Upper lobe of left lung (tissue), 6 donors: ENCODE data around the gene ARHGEF35. TPM values are rescaled to one million over a fixed set of nuclear protein-coding genes. Genes with fewer than 3 reads are reported as not detected.

Experiments
- ATAC-seq, 2 donors: fragments of 200-7000 bp; cut with Tn5 transposase; one replicate each; pipeline ENCODE4 v1.9.1; 2022; ENCODE audit warnings: mild to moderate bottlenecking in 2 of 2, moderate library complexity in 2 of 2; ENCODE audit not compliant: low FRiP score in 2 of 2
- DNase-seq, 2 donors: peaks; one replicate each; pipeline ENCODE4 v3.0.0-alpha.2; 2019 to 2020
- H3K27ac ChIP-seq, 4 donors: fragments of 200-600 bp; sonication (generic); one replicate each; pipeline ENCODE4 v1.5.1; 2016 to 2019
- H3K27me3 ChIP-seq, 4 donors: fragments of 200-600 bp; sonication (generic); one replicate each; pipeline ENCODE4 v1.5.1; 2017 to 2019
- H3K36me3 ChIP-seq, 4 donors: fragments of 200-600 bp; sonication (generic); one replicate each; pipeline ENCODE4 v1.5.1; 2016 to 2019
- H3K4me1 ChIP-seq, 4 donors: fragments of 200-600 bp; sonication (generic); one replicate each; pipeline ENCODE4 v1.5.1; 2018 to 2019
- H3K4me3 ChIP-seq, 4 donors: fragments of 200-600 bp; sonication (generic); one replicate each; pipeline ENCODE4 v1.5.1; 2017 to 2019; ENCODE audit warnings: mild to moderate bottlenecking in 2 of 4, moderate library complexity in 1 of 4
- H3K9me3 ChIP-seq, 4 donors: fragments of 200-600 bp; sonication (generic); one replicate each; pipeline ENCODE4 v1.5.1; 2018 to 2019
- EP300 ChIP-seq, 4 donors: sonication (generic); formaldehyde crosslinking; IDR thresholded peaks; one replicate each; pipeline ENCODE4 v1.5.1; 2017; ENCODE audit warnings: antibody characterized with exemption in 4 of 4, control low read depth in 2 of 4
- POLR2A ChIP-seq, 4 donors: fragments of 450-650 bp; IDR thresholded peaks; one replicate each; pipeline ENCODE4 v1.5.1; 2016 to 2017; ENCODE audit warnings: antibody characterized with exemption in 4 of 4, mild to moderate bottlenecking in 2 of 4
- POLR2AphosphoS5 ChIP-seq, 2 donors: sonication (generic); formaldehyde crosslinking; IDR thresholded peaks; one replicate each; pipeline ENCODE4 v1.5.1; 2017; ENCODE audit warnings: antibody characterized with exemption in 2 of 2
- WGBS, 2 donors: methylation state at CpG; one replicate each; pipeline ENCODE4 v1.1.5; 2017 to 2018; 5-methylcytosine and 5-hydroxymethylcytosine counted together
- total RNA-seq, 6 donors: library from RNA; depleted of rRNA in 4 of 6; stranded (reverse); fragments of >200 nt in 4 of 6; gene quantifications; one replicate each; pipeline versions ENCODE4 v1.1.0 to v1.2.1, GENCODE V29; 2016 to 2021
- TF ChIP-seq, protein P1 (sequence below), 6 experiments: fragments of 450-650 bp in 4 of 6; fragments of 200-600 bp in 2 of 6; sonication (generic) in 2 of 6; IDR thresholded peaks; one replicate each; pipeline ENCODE4 v1.5.1; 2016 to 2019; ENCODE audit warnings: antibody characterized with exemption in 6 of 6
- donor health status: DM: no; HTN: no; CAD: no; lungs with moderate emphysema.
- donor health status: DM: no; HTN: yes; CAD: no; lungs with severe emphysema.

Gene ARHGEF35
- total RNA-seq, 6 donors from 2014 or later = 3.9 to 21.3 (median 8.3) TPM

DNA sequence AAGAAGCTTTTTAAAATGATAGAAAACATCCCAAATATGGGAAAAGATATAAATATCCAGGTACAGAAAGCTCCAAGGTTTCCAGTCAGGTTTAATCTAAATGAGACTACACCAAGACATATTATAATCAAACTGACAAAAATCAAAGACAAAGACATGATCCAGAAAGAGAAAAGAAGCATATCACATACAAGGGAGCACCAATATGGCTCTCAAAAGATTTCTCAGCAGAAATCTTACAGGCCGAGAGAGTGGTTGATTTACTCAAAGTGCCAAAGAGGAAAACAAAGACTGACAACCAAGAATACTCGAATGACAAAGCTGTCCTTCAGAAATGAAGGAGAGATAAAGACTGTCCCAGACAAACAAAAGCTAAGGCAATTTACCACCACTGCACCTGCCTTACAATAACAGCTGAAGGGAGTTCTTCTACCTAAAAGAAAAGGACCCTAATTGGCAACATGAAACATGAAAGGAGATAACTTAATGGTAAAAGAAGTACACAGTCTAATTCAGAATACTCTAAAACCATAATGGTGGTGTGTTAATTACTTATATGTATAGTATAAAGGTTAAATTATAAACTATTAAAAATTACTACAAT lies 47.3 kb downstream of the ARHGEF35 start:
- H3K4me1 ChIP-seq = no peaks in the 10 kb centered on the region
- ATAC-seq = no peak
- peaks cover 0 to 24% (median 17%) of the 10 kb centered on the region in 4 donors for H3K9me3 ChIP-seq
- no peaks in the 10 kb centered on the region for H3K36me3 ChIP-seq
- no peak overlapping the region for H3K4me3 ChIP-seq
- H3K27me3 ChIP-seq = no peaks in the 10 kb centered on the region
- WGBS, 2 donors = 79 to 82% methylated on average over 2 of the region's 2 CpGs
- no peak for DNase-seq
- no peak for TF ChIP-seq POLR2AphosphoS5 (IDR thresholded peaks at IDR 0.05)
- TF ChIP-seq EP300 (IDR thresholded peaks at IDR 0.05) = no peak
- no peak for TF ChIP-seq POLR2A (IDR thresholded peaks at IDR 0.05)
- TF ChIP-seq, protein P1, sequence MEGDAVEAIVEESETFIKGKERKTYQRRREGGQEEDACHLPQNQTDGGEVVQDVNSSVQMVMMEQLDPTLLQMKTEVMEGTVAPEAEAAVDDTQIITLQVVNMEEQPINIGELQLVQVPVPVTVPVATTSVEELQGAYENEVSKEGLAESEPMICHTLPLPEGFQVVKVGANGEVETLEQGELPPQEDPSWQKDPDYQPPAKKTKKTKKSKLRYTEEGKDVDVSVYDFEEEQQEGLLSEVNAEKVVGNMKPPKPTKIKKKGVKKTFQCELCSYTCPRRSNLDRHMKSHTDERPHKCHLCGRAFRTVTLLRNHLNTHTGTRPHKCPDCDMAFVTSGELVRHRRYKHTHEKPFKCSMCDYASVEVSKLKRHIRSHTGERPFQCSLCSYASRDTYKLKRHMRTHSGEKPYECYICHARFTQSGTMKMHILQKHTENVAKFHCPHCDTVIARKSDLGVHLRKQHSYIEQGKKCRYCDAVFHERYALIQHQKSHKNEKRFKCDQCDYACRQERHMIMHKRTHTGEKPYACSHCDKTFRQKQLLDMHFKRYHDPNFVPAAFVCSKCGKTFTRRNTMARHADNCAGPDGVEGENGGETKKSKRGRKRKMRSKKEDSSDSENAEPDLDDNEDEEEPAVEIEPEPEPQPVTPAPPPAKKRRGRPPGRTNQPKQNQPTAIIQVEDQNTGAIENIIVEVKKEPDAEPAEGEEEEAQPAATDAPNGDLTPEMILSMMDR (IDR thresholded peaks at IDR 0.05) = no peak
- H3K27ac ChIP-seq = no peak overlapping the region

DNA sequence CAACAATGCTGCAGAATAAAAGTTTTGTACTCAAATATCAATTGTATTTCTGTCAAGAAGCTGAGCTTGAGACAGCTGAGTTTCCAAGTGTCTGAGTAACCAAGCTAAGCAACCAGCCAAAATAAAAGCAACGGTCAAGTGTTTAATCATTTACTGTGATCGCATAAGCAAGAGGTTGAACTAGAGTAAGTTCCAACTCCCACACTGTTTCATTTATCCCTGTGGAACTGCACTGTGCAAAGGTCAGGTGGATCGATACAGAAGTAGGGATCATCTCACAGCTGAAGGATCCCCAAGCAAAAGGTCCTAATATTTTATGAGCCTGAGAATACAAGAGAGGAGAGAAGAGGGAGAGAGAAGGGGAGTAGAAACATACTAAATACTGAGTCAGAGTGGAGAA lies 51.2 kb downstream of the ARHGEF35 start:
- no peak overlapping the region for H3K27ac ChIP-seq
- ATAC-seq (no peak), DNase-seq (no peak)
- no peaks in the 10 kb centered on the region for H3K27me3 ChIP-seq
- H3K36me3 ChIP-seq = no peaks in the 10 kb centered on the region
- H3K4me3 ChIP-seq = no peak overlapping the region
- H3K4me1 ChIP-seq = no peaks in the 10 kb centered on the region
- no peak for TF ChIP-seq EP300 (IDR thresholded peaks at IDR 0.05)
- TF ChIP-seq, protein P1 (IDR thresholded peaks at IDR 0.05) = no peak
- TF ChIP-seq POLR2A (IDR thresholded peaks at IDR 0.05) = no peak
- TF ChIP-seq POLR2AphosphoS5 (IDR thresholded peaks at IDR 0.05) = no peak
- H3K9me3 ChIP-seq = peaks cover 0 to 24% (median 10%) of the 10 kb centered on the region in 4 donors
- 85 to 90% methylated on average over 3 of the region's 3 CpGs for WGBS, 2 donors

DNA sequence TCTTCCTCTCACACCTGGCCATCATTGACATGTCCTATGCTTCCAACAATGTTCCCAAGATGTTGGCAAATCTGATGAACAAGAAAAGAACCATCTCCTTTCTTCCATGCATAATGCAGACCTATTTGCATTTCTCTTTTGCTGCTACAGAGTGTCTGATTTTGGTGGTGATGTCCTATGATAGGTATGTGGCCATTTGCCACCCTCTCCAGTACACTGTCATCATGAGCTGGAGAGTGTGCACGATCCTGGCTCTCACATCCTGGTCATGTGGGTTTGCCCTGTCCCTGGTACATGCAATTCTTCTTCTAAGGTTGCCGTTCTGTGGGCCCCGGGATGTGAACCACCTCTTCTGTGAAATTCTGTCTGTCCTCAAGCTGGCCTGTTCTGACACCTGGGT lies 53.4 kb downstream of the ARHGEF35 start:
- DNase-seq (no peak), ATAC-seq (no peak)
- H3K27ac ChIP-seq = no peak overlapping the region
- 78 to 94% methylated on average over 3 of the region's 3 CpGs for WGBS, 2 donors
- no peak for TF ChIP-seq EP300 (IDR thresholded peaks at IDR 0.05)
- TF ChIP-seq POLR2A (IDR thresholded peaks at IDR 0.05) = no peak
- TF ChIP-seq, protein P1 (IDR thresholded peaks at IDR 0.05) = no peak
- TF ChIP-seq POLR2AphosphoS5 (IDR thresholded peaks at IDR 0.05) = no peak
- H3K4me3 ChIP-seq = no peak overlapping the region
- H3K4me1 ChIP-seq = no peaks in the 10 kb centered on the region
- H3K9me3 ChIP-seq = peaks cover 0 to 2% (median under 1%) of the 10 kb centered on the region in 4 donors
- no peaks in the 10 kb centered on the region for H3K27me3 ChIP-seq
- no peaks in the 10 kb centered on the region for H3K36me3 ChIP-seq

DNA sequence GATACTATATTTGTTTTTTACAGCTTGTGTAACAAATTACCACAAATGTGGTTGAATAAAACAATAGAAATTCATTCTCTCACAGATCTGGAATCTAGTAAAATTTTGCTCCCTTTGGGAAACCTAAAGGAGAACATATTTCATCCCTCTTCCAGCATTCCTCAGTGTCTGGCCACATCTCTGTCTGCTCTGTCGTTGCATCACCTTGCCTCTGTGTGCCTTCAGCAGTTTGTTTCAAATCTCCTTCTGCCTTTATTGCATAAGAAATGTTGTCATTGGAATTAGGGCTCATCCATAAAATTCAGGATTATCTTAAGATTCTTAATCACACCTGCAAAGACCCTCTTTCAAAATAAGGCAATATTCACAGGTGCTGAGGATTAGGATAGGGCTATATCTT lies 58.1 kb downstream of the ARHGEF35 start:
- H3K4me3 ChIP-seq = no peak overlapping the region
- H3K36me3 ChIP-seq = no peaks in the 10 kb centered on the region
- no peaks in the 10 kb centered on the region for H3K4me1 ChIP-seq
- no peaks in the 10 kb centered on the region for H3K27me3 ChIP-seq
- H3K9me3 ChIP-seq = no peaks in the 10 kb centered on the region
- H3K27ac ChIP-seq = no peak overlapping the region
- no peak for ATAC-seq
- WGBS, 2 donors = 69 to 73% methylated on average over 1 of the region's 1 CpG
- no peak for TF ChIP-seq EP300 (IDR thresholded peaks at IDR 0.05)
- TF ChIP-seq, protein P1 (IDR thresholded peaks at IDR 0.05) = no peak
- no peak for TF ChIP-seq POLR2A (IDR thresholded peaks at IDR 0.05)
- TF ChIP-seq POLR2AphosphoS5 (IDR thresholded peaks at IDR 0.05) = no peak
- DNase-seq = no peak

Other genes with a start within 250 kb of the ARHGEF35 start
- not detected for gene OR2F1, start 241.0 kb downstream of the ARHGEF35 start, total RNA-seq
- gene OR6B1, start 195.5 kb downstream of the ARHGEF35 start, total RNA-seq = not detected
- not detected for gene OR2A5, start 146.9 kb downstream of the ARHGEF35 start, total RNA-seq
- gene OR2A25, start 126.0 kb downstream of the ARHGEF35 start, total RNA-seq = not detected
- not detected for gene OR2A12, start 109.6 kb downstream of the ARHGEF35 start, total RNA-seq
- gene OR2A2, start 86.2 kb downstream of the ARHGEF35 start, total RNA-seq = not detected
- not detected for gene OR2A14, start 72.7 kb downstream of the ARHGEF35 start, total RNA-seq
- gene CTAGE4, start 12.4 kb downstream of the ARHGEF35 start, total RNA-seq = 10 to 100 TPM in 2 of 6 donors, 1 to 10 TPM in 4; 3.0 to 19.2 (median 7.3) TPM
- under 1 TPM in 3 of 6 donors, not detected in 3; 0.09 to 0.46 (median 0.10) TPM for gene OR2A42, start 43.8 kb upstream of the ARHGEF35 start, total RNA-seq
- gene OR2A7, start 69.0 kb upstream of the ARHGEF35 start, total RNA-seq = 10 to 100 TPM in 1 of 6 donors, 1 to 10 TPM in 5; 4.5 to 12.0 (median 8.2) TPM
- gene CTAGE8, start 73.5 kb upstream of the ARHGEF35 start, total RNA-seq = 1 to 10 TPM in 5 of 6 donors, not detected in 1; 1.5 to 7.3 (median 2.5) TPM
- gene OR2A1, start 116.6 kb upstream of the ARHGEF35 start, total RNA-seq = under 1 TPM in 3 of 6 donors, not detected in 3; 0.10 to 0.46 (median 0.14) TPM
- gene ARHGEF5, start 159.6 kb upstream of the ARHGEF35 start, total RNA-seq = 10 to 100 TPM; 22.0 to 54.2 (median 29.2) TPM
- gene NOBOX, start 207.9 kb upstream of the ARHGEF35 start, total RNA-seq = not detected